ENCODE measurements around the gene OGFR.

DNA sequence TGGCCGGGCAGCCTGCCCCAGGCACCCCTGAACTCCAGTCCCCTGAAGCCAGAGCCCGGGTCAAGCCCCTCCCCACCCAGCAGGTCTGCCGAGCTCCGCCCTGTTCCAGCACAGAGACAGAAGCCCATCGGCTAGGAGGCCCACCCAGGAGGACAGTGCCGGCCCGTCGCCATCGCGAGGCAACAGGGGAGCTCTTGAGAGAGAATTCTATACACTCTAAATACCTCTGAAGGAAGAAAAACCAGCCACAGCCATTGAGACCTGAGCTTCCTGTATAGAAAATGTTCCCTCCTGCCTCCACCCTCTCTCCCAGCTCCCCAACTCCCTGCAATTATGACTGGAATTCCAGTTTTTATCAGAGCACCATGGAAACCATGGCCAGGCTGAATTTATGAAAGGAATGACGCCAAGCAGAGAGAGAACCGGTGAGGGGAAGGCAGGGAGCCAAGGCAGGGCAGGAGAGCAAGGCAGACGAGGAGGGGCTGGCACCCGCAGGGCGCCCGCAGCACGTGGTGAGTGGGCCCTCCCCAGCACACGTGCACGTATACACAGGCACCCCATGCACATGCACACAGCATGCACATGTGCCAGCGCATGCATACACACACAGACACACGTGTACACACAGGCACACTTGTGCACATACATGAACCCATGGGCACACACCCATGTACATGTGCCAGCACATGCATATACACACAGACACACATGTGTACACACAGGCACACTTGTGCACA is 35.9 kb upstream of the OGFR start:
- TF ChIP-seq POLR2A (IDR thresholded peaks at IDR 0.05): peak in 1 of 2 donors; percentile 19
- TF ChIP-seq CTCF (IDR thresholded peaks at IDR 0.05): no peak

Data from adrenal gland (tissue), 5 donors.